Kidney epithelial cell (primary cell): ENCODE results near the gene NTRK3. TPM values are rescaled to one million over a fixed set of nuclear protein-coding genes. Genes with fewer than 3 reads are reported as not detected.

Experiments
- DNase-seq: peaks from one replicate; pipeline ENCODE4 v3.0.0-alpha.2; 2010; ENCODE audit warnings: low read depth
- H3K27me3 ChIP-seq: 2 replicates; pipeline ENCODE4 v1.6.0; 2011; ENCODE audit warnings: low read length; ENCODE audit not compliant: control insufficient read depth, insufficient read depth
- H3K36me3 ChIP-seq: 2 replicates; pipeline ENCODE4 v1.5.1; 2011; ENCODE audit warnings: low read length; ENCODE audit not compliant: control insufficient read depth, insufficient read depth
- H3K4me3 ChIP-seq: 2 replicates; pipeline ENCODE4 v1.5.1; 2011; ENCODE audit warnings: low read depth, mild to moderate bottlenecking, control low read depth, low read length
- total RNA-seq: library from RNA; depleted of rRNA; stranded (reverse); fragments of >200 nt; gene quantifications from 2 replicates; pipeline ENCODE4 v1.2.3, GENCODE V29; 2015
- TF ChIP-seq, protein P1 (sequence below): IDR thresholded peaks from 2 replicates; pipeline ENCODE4 v1.5.1; 2011; ENCODE audit warnings: mild to moderate bottlenecking, moderate library complexity, low read length, control low read depth, inconsistent platforms; ENCODE audit not compliant: insufficient read depth, poor library complexity, severe bottlenecking

NTRK3 gene
- total RNA-seq, 1 donor from 2014 or later = not detected

DNA sequence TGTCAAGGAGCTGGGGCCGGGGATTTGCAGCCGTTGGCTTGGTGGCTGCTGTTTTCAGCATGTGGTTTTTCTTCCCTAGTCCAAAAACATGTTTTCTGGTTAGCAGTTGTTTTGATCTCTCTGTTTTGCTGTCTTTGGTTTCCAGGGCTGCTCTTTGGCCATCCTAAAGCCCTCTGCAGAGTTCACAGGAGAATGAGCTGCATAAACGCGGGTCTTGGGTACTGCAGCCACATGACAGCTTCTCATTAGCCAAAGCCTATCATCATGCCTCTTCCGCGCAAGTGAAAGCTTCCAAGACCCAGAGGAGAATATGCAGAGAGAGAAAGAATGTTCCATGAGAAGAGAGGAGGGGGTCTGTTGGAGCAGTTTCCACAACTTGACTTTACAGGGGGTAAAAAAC, 138.5 kb downstream of the NTRK3 start:
- Histone ChIP-seq H3K4me3 (no peak overlapping the region), H3K27me3 (no peaks in the 10 kb centered on the region), H3K36me3 (no peaks in the 10 kb centered on the region)
- DNase-seq = no peak
- TF ChIP-seq, protein P1, sequence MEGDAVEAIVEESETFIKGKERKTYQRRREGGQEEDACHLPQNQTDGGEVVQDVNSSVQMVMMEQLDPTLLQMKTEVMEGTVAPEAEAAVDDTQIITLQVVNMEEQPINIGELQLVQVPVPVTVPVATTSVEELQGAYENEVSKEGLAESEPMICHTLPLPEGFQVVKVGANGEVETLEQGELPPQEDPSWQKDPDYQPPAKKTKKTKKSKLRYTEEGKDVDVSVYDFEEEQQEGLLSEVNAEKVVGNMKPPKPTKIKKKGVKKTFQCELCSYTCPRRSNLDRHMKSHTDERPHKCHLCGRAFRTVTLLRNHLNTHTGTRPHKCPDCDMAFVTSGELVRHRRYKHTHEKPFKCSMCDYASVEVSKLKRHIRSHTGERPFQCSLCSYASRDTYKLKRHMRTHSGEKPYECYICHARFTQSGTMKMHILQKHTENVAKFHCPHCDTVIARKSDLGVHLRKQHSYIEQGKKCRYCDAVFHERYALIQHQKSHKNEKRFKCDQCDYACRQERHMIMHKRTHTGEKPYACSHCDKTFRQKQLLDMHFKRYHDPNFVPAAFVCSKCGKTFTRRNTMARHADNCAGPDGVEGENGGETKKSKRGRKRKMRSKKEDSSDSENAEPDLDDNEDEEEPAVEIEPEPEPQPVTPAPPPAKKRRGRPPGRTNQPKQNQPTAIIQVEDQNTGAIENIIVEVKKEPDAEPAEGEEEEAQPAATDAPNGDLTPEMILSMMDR = no peak

DNA sequence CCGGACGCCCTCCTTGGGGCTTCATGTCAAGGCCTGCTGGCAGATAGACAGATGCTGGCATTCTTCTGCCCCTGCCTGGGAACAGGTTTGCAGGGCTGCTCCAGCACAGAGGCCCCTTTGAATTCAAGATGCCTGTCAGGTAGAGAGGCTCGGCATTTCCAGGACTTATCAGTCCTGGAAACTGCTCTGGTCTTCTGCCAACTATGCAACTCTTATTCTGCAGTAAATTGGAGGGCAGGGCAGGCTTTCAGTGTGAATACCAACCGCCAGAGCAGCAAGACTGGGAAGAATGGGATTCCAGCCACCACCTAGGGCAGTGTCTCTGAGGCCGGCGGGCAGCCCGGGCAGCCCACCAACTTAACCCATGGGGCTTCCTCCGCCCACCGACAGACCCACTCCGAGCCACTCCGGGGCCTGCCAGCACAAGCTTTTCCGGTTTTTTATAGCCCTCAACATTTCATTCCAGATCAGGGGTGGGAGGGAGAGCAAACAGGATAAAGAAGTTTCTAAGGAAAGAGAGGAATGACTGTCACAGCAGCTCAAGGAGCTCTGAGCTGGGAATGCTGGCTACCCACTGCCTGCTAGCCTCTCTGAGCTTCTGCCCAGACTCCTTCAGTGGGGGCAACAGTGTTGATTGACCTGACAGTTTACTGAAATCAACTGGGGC, 140.9 kb downstream of the NTRK3 start:
- H3K27me3 ChIP-seq = no peaks in the 10 kb centered on the region
- TF ChIP-seq, protein P1 = no peak
- no peak overlapping the region for H3K4me3 ChIP-seq
- no peaks in the 10 kb centered on the region for H3K36me3 ChIP-seq
- DNase-seq = no peak

- Histone ChIP-seq H3K27me3 (no peaks in the 10 kb centered on the region), H3K4me3 (no peak overlapping the region), H3K36me3 (no peaks in the 10 kb centered on the region)
- TF ChIP-seq, protein P1 = no peak
- DNase-seq = no peak
These were observed 142.8 kb downstream of the NTRK3 start for GRCh38 chr15:88113613-88114308.

GRCh38 chr15:88108991-88109390, 147.5 kb downstream of the NTRK3 start:
- H3K36me3 ChIP-seq = no peaks in the 10 kb centered on the region
- TF ChIP-seq, protein P1 = no peak
- no peak for DNase-seq
- H3K27me3 ChIP-seq = no peaks in the 10 kb centered on the region
- no peak overlapping the region for H3K4me3 ChIP-seq

- no peak overlapping the region for H3K4me3 ChIP-seq
- H3K36me3 ChIP-seq = no peaks in the 10 kb centered on the region
- DNase-seq = no peak
- TF ChIP-seq, protein P1 = no peak
- no peaks in the 10 kb centered on the region for H3K27me3 ChIP-seq
These were observed 148.1 kb downstream of the NTRK3 start for GRCh38 chr15:88108477-88108876.
